ENCODE results near the gene FAM98B. TPM values are rescaled to one million over a fixed set of nuclear protein-coding genes. Genes with fewer than 3 reads are reported as not detected.

Gene FAM98B
- total and polyA plus RNA-seq, 2 of the 8 experiments (the other 6 are each of a cell fraction or from before 2014, with no cell fraction given) = 5.9 to 48.4 TPM

- H3K79me1 ChIP-seq (ENCODE audit: low read depth, low read length) = peaks cover 4% of the 10 kb centered on the region; the same call in 1 of the 2 replicates
- H4K91ac ChIP-seq (replicated peaks; ENCODE audit: insufficient read length, low read length) = no peak overlapping the region
- no peak overlapping the region for H4K8ac ChIP-seq (ENCODE audit: extremely low read depth, insufficient read depth, low read length)
- H3K4me2 ChIP-seq (ENCODE audit: insufficient read depth in 1 of 2, low read depth in 2 of 2, low read length in 2 of 2) = no peak overlapping the region
- H4K20me1 ChIP-seq (replicated peaks in 1 of 2; ENCODE audit: control insufficient read depth in 1 of 2, insufficient read depth in 2 of 2, low read length in 2 of 2) = peaks cover 2 to 7% of the 10 kb centered on the region in 2 experiments
- no peak overlapping the region for H2BK120ac ChIP-seq (replicated peaks; ENCODE audit: low read depth, low read length)
- DNase-seq (ENCODE audit: low read depth in 1 of 2, low spot score in 2 of 2) (no peak), FAIRE-seq (no peak)
- H3K27ac ChIP-seq (ENCODE audit: low read depth, low read length) = no peak overlapping the region
- peaks cover 0 to 52% of the 10 kb centered on the region in 2 experiments for H3K79me2 ChIP-seq (ENCODE audit: control insufficient read depth in 1 of 2, insufficient read depth in 2 of 2, low read length in 2 of 2)
- no peaks in the 10 kb centered on the region for H3K27me3 ChIP-seq (replicated peaks in 1 of 4; ENCODE audit: control insufficient read depth in 3 of 4, extremely low read depth in 1 of 4, insufficient read depth in 3 of 4, low read length in 3 of 4)
- H3K14ac ChIP-seq (ENCODE audit: insufficient read length) = no peak overlapping the region
- no peak overlapping the region for H2BK15ac ChIP-seq (ENCODE audit: low read length)
- no peak overlapping the region for H3K4ac ChIP-seq (replicated peaks; ENCODE audit: insufficient read length, low read depth, low read length)
- no peak overlapping the region for H2AFZ ChIP-seq (ENCODE audit: low read length)
- H2BK5ac ChIP-seq (ENCODE audit: low read depth, low read length) = no peak overlapping the region
- no peaks in the 10 kb centered on the region for H3K23me2 ChIP-seq (ENCODE audit: low read depth, low read length)
- no peak overlapping the region for H3K23ac ChIP-seq (ENCODE audit: insufficient read length)
- H3K56ac ChIP-seq (replicated peaks; ENCODE audit: insufficient read length, low read depth, low read length) = no peak overlapping the region
- no peaks in the 10 kb centered on the region for H3K9me3 ChIP-seq (ENCODE audit: insufficient read depth in 2 of 2, low read depth in 1 of 2, low read length in 1 of 2)
- H2BK20ac ChIP-seq (ENCODE audit: low read length) = no peak overlapping the region
- no peak overlapping the region for H3K9ac ChIP-seq (replicated peaks in 1 of 4; ENCODE audit: extremely low read depth in 1 of 4, low read depth in 3 of 4, low read length in 3 of 4)
- CTCF ChIA-PET (ENCODE audit: partially characterized antibody) = interaction anchor here (0.6 to 1.7 kb wide), 3 partner anchors 11 to 468 kb away, joined by 3 to 8 read pairs (median 3); no protein-coding TSS in a partner anchor
- no peak overlapping the region for H3K4me3 ChIP-seq (ENCODE audit: extremely low read depth in 1 of 4, insufficient read depth in 2 of 4, low read depth in 3 of 4, low read length in 4 of 4)
- POLR2A ChIA-PET (ENCODE audit: partially characterized antibody) = interaction anchor here (2.3 kb wide), 1 partner anchor 9 kb away, joined by 8 read pairs; the partner anchor contains the start of gene FAM98B
- no peak overlapping the region for H2AK5ac ChIP-seq (ENCODE audit: low read depth, low read length)
- WGBS, 2 experiments (ENCODE audit: extremely low coverage in 1 of 2, insufficient coverage in 1 of 2, insufficient read length in 1 of 2, insufficient replicate concordance in 2 of 2, low coverage in 1 of 2, low lambda C conversion rate in 2 of 2, missing lambda C conversion rate in 1 of 2) = 90% methylated on average over 3 of the region's 3 CpGs; no CpG with 5 or more reads in 1 of the 2 experiments
- H2BK12ac ChIP-seq (ENCODE audit: low read depth, low read length) = no peak overlapping the region
- H3K36me3 ChIP-seq (ENCODE audit: control insufficient read depth in 2 of 4, insufficient read depth in 4 of 4, low read length in 3 of 4) = peaks cover 0 to 3% (median 1%) of the 10 kb centered on the region in 4 experiments; a peak in 3 of 8 replicates
- no peaks in the 10 kb centered on the region for H3K4me1 ChIP-seq (replicated peaks in 1 of 4; ENCODE audit: control insufficient read depth in 3 of 4, insufficient read depth in 4 of 4, low read length in 3 of 4)
- H4K5ac ChIP-seq (ENCODE audit: insufficient read length, low read depth, low read length) = no peak overlapping the region
- H3K18ac ChIP-seq (ENCODE audit: extremely low read depth, low read length) = no peak overlapping the region
- TF ChIP-seq BCL11A (IDR thresholded peaks at IDR 0.05; ENCODE audit: low read depth in 2 of 2, low read length in 2 of 2) = no peak
- TF ChIP-seq SP4 (IDR thresholded peaks at IDR 0.05; ENCODE audit: low read length) = no peak
- no peak for TF ChIP-seq KDM5A (IDR thresholded peaks at IDR 0.05; ENCODE audit: low read length)
- TF ChIP-seq RAD21 (IDR thresholded peaks at IDR 0.05 in 1 of 2, conservative IDR thresholded peaks at IDR 0.05 in 1 of 2; ENCODE audit: low read depth in 2 of 2, low read length in 2 of 2) = no peak
- no peak for TF ChIP-seq CBX8 (IDR thresholded peaks at IDR 0.05; ENCODE audit: borderline replicate concordance, low read depth, low read length)
- TF ChIP-seq TEAD4 (IDR thresholded peaks at IDR 0.05; ENCODE audit: low read depth, low read length) = no peak
- no peak for TF ChIP-seq EGR1 (IDR thresholded peaks at IDR 0.05; ENCODE audit: borderline replicate concordance, low read depth, low read length)
- TF ChIP-seq KDM4A (IDR thresholded peaks at IDR 0.05; ENCODE audit: low read depth, low read length, severe bottlenecking) = no peak
- no peak for TF ChIP-seq HDAC2 (IDR thresholded peaks at IDR 0.05; ENCODE audit: borderline replicate concordance in 1 of 2, low read depth in 2 of 2, low read length in 2 of 2)
- no peak for TF ChIP-seq CHD2 (IDR thresholded peaks at IDR 0.05; ENCODE audit: low read length)
- TF ChIP-seq CBX5 (IDR thresholded peaks at IDR 0.05; ENCODE audit: low read depth, low read length) = no peak
- no peak for TF ChIP-seq ATF2 (IDR thresholded peaks at IDR 0.05; ENCODE audit: low read length)
Measured at GRCh38 chr15:38463893-38464292, 10.0 kb downstream of the FAM98B start.
